H9 (cell line): ENCODE data around the gene PRF1. TPM values are rescaled to one million over a fixed set of nuclear protein-coding genes. Genes with fewer than 3 reads are reported as not detected.

Experiments
- DNase-seq: peaks from one replicate; pipeline ENCODE4 v3.0.0-alpha.2; 2017
- H2AFZ ChIP-seq: one replicate; pipeline ENCODE4 v1.6.1; 2013; ENCODE audit warnings: mild to moderate bottlenecking, low read length, control low read depth, moderate library complexity
- H2AK5ac ChIP-seq: 2 replicates; pipeline ENCODE4 v1.6.1; 2013; ENCODE audit warnings: low read length, control low read depth, mixed read lengths; ENCODE audit not compliant: insufficient read length
- H2BK120ac ChIP-seq: one replicate; pipeline ENCODE4 v1.6.1; 2013; ENCODE audit warnings: low read depth, mild to moderate bottlenecking, low read length, control low read depth, inconsistent platforms; ENCODE audit not compliant: poor library complexity, severe bottlenecking
- H2BK12ac ChIP-seq: 2 replicates; pipeline ENCODE4 v1.6.1; 2013; ENCODE audit warnings: low read length, control low read depth, mixed read lengths, low read depth; ENCODE audit not compliant: insufficient read length
- H2BK15ac ChIP-seq: 2 replicates; pipeline ENCODE4 v1.6.1; 2013; ENCODE audit warnings: low read depth, low read length, control low read depth
- H2BK20ac ChIP-seq: one replicate; pipeline ENCODE4 v1.6.1; 2013; ENCODE audit warnings: low read depth, mild to moderate bottlenecking, low read length, control low read depth, inconsistent platforms; ENCODE audit not compliant: poor library complexity, severe bottlenecking
- H2BK5ac ChIP-seq: 2 replicates; pipeline ENCODE4 v1.6.1; 2013; ENCODE audit warnings: low read length, control low read depth, mixed read lengths; ENCODE audit not compliant: insufficient read length
- H3K14ac ChIP-seq: 2 replicates; pipeline ENCODE4 v1.6.1; 2013; ENCODE audit warnings: low read length, control low read depth; ENCODE audit not compliant: insufficient read depth
- H3K18ac ChIP-seq: 2 replicates; pipeline ENCODE4 v1.6.1; 2013; ENCODE audit warnings: low read depth, mild to moderate bottlenecking, mixed read lengths, low read length, control low read depth; ENCODE audit not compliant: insufficient read length
- H3K23ac ChIP-seq: 2 replicates; pipeline ENCODE4 v1.6.1; 2013; ENCODE audit warnings: low read length, control low read depth, mixed read lengths, low read depth; ENCODE audit not compliant: insufficient read length
- H3K23me2 ChIP-seq: 2 replicates; pipeline ENCODE4 v1.6.1; 2013; ENCODE audit warnings: low read depth, mild to moderate bottlenecking, mixed read lengths, low read length, control low read depth; ENCODE audit not compliant: insufficient read length, poor library complexity, severe bottlenecking
- H3K27ac ChIP-seq: 2 replicates; pipeline ENCODE4 v1.5.1; 2013; ENCODE audit warnings: low read length, control low read depth, mixed read lengths, low read depth; ENCODE audit not compliant: insufficient read length
- H3K27me3 ChIP-seq: 2 replicates; pipeline ENCODE4 v1.6.1; 2013; ENCODE audit warnings: low read length, control low read depth, inconsistent platforms; ENCODE audit not compliant: insufficient read depth
- H3K4ac ChIP-seq: 2 replicates; pipeline ENCODE4 v1.6.1; 2013; ENCODE audit warnings: low read depth, mild to moderate bottlenecking, control low read depth, inconsistent platforms, low read length, moderate library complexity
- H3K4me1 ChIP-seq: 2 replicates; pipeline ENCODE4 v1.6.1; 2013; ENCODE audit warnings: low read length, control low read depth, inconsistent platforms; ENCODE audit not compliant: insufficient read depth
- H3K4me2 ChIP-seq: 2 replicates; pipeline ENCODE4 v1.6.1; 2013; ENCODE audit warnings: low read length, control low read depth, mixed read lengths; ENCODE audit not compliant: insufficient read length, insufficient read depth
- H3K56ac ChIP-seq: 2 replicates; pipeline ENCODE4 v1.6.1; 2013; ENCODE audit warnings: low read depth, mild to moderate bottlenecking, mixed read lengths, low read length, control low read depth; ENCODE audit not compliant: insufficient read length
- H3K79me1 ChIP-seq: 2 replicates; pipeline ENCODE4 v1.6.1; 2013; ENCODE audit warnings: low read depth, mild to moderate bottlenecking, moderate library complexity, low read length, control low read depth, inconsistent platforms; ENCODE audit not compliant: insufficient read depth, poor library complexity, severe bottlenecking
- H3K79me2 ChIP-seq: 2 replicates; pipeline ENCODE4 v1.6.1; 2013; ENCODE audit warnings: low read length, control low read depth, inconsistent platforms; ENCODE audit not compliant: insufficient read depth
- H3K9ac ChIP-seq: 2 replicates; pipeline ENCODE4 v1.6.1; 2013; ENCODE audit warnings: low read length, control low read depth, mixed read lengths; ENCODE audit not compliant: insufficient read length; ENCODE audit errors: extremely low read depth
- H3K9me3 ChIP-seq: one replicate; pipeline ENCODE4 v1.6.1; 2013; ENCODE audit warnings: low read depth, low read length, inconsistent platforms; ENCODE audit not compliant: control insufficient read depth
- H3T11ph ChIP-seq: one replicate; pipeline ENCODE4 v1.6.1; 2013; ENCODE audit warnings: mild to moderate bottlenecking, low read length, control low read depth, inconsistent platforms
- H4K20me1 ChIP-seq: one replicate; pipeline ENCODE4 v1.6.1; 2013; ENCODE audit not compliant: control insufficient read depth, insufficient read length, insufficient read depth
- H4K5ac ChIP-seq: 2 replicates; pipeline ENCODE4 v1.6.1; 2013; ENCODE audit warnings: low read depth, mild to moderate bottlenecking, mixed read lengths, low read length, control low read depth; ENCODE audit not compliant: insufficient read length
- H4K8ac ChIP-seq: replicated peaks from 2 replicates; pipeline ENCODE4 v1.6.1; 2013; ENCODE audit warnings: low read length, control low read depth, mixed read lengths, low read depth; ENCODE audit not compliant: insufficient read length
- H4K91ac ChIP-seq: 2 replicates; pipeline ENCODE4 v1.6.1; 2013; ENCODE audit warnings: low read depth, mild to moderate bottlenecking, moderate library complexity, mixed read lengths, low read length, control low read depth; ENCODE audit not compliant: insufficient read length
- H3K27ac Mint-ChIP-seq, 3 experiments: 2 replicates in 2 of 3; 3 replicates in 1 of 3; pipeline ENCODE4 v1.8.0; 2020 to 2021; ENCODE audit warnings: mixed read lengths in 3 of 3, mild to moderate bottlenecking in 1 of 3, moderate library complexity in 1 of 3
- H3K27me3 Mint-ChIP-seq: 2 replicates; pipeline ENCODE4 v1.8.0; 2021; ENCODE audit warnings: low read depth, mild to moderate bottlenecking, moderate library complexity, mixed read lengths
- H3K36me3 Mint-ChIP-seq, 3 experiments: 2 replicates in 2 of 3; 3 replicates in 1 of 3; pipeline ENCODE4 v1.8.0; 2020 to 2021; ENCODE audit warnings: low read depth in 3 of 3, mixed read lengths in 3 of 3; ENCODE audit not compliant: insufficient read depth in 1 of 3
- H3K4me1 Mint-ChIP-seq, 2 experiments: 2 replicates each; pipeline ENCODE4 v1.8.0; 2020; ENCODE audit warnings: mixed read lengths in 2 of 2
- H3K4me3 Mint-ChIP-seq, 2 experiments: 2 replicates in 1 of 2; 3 replicates in 1 of 2; pipeline ENCODE4 v1.8.0; 2020 to 2021; ENCODE audit warnings: mild to moderate bottlenecking in 2 of 2, mixed read lengths in 2 of 2, moderate library complexity in 1 of 2
- H3K9me3 Mint-ChIP-seq, 2 experiments: 2 replicates in 1 of 2; 3 replicates in 1 of 2; pipeline ENCODE4 v1.8.0; 2020; ENCODE audit warnings: mild to moderate bottlenecking in 2 of 2, mixed read lengths in 2 of 2, moderate library complexity in 1 of 2
- total RNA-seq: library from RNA; stranded (reverse); gene quantifications from 2 replicates; pipeline ENCODE4 v1.2.1, GENCODE V29; 2021
- TF ChIP-seq, protein P1 (sequence below): fragments of 200-600 bp; sonication (generic); conservative IDR thresholded peaks from 3 replicates; pipeline ENCODE4 v1.8.0; 2021; ENCODE audit warnings: antibody characterized with exemption, mild to moderate bottlenecking

Gene PRF1
- total RNA-seq, 1 experiment from 2014 or later: not detected

DNA sequence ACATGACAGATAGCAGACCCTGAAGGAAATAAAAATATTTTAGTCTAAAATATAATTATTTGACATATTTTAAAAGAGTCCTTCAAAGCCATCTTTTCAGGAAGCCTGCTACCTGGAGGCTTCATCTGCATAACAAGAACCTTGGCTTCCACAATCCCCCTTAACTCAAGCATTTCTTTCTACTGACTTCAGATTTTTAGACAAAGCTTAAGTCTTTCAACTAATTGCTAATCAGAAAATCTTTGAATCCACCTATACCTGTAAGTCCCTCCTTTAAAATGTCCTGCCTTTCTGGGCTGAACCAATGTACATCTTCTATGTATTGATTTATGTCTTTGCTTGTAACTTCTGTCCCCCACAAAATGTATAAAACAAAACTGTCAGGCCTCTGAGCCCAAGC is 23.5 kb upstream of the PRF1 start:
- Histone ChIP-seq H2AFZ (no peak overlapping the region), H2BK20ac (no peak overlapping the region), H4K91ac (no peak overlapping the region), H2BK15ac (no peak overlapping the region), H3K18ac (no peak overlapping the region), H2BK120ac (no peak overlapping the region), H3K27ac (peak overlapping the region; percentile 91), H3K4me2 (no peak overlapping the region), H3K79me1 (no peaks in the 10 kb centered on the region), H3K14ac (no peak overlapping the region), H3K56ac (no peak overlapping the region), H2AK5ac (no peak overlapping the region), H4K8ac (no peak overlapping the region), H3K79me2 (no peaks in the 10 kb centered on the region), H3K9ac (no peak overlapping the region), H3T11ph (no peak overlapping the region), H2BK12ac (no peak overlapping the region), H3K23me2 (no peaks in the 10 kb centered on the region), H3K27me3 (no peaks in the 10 kb centered on the region), H3K9me3 (no peaks in the 10 kb centered on the region), H4K5ac (no peak overlapping the region), H3K4me1 (peaks cover 9% of the 10 kb centered on the region), H2BK5ac (no peak overlapping the region), H4K20me1 (no peaks in the 10 kb centered on the region), H3K23ac (no peak overlapping the region), H3K4ac (no peak overlapping the region)
- peaks cover 11 to 30% (median 11%) of the 10 kb centered on the region in 3 experiments; a peak in 6 of 7 replicates for H3K36me3 Mint-ChIP-seq
- peak overlapping the region; percentile 1 to 19; a peak in 1 of 5 replicates for H3K4me3 Mint-ChIP-seq
- peaks cover 26 to 31% of the 10 kb centered on the region in 2 experiments for H3K9me3 Mint-ChIP-seq
- peaks cover 37 to 50% of the 10 kb centered on the region in 2 experiments for H3K4me1 Mint-ChIP-seq
- DNase-seq: no peak
- no peaks in the 10 kb centered on the region; the same call in 1 of the 2 replicates for H3K27me3 Mint-ChIP-seq
- H3K27ac Mint-ChIP-seq: peak overlapping the region; percentile 70 to 99 (median 97)
- TF ChIP-seq, protein P1, sequence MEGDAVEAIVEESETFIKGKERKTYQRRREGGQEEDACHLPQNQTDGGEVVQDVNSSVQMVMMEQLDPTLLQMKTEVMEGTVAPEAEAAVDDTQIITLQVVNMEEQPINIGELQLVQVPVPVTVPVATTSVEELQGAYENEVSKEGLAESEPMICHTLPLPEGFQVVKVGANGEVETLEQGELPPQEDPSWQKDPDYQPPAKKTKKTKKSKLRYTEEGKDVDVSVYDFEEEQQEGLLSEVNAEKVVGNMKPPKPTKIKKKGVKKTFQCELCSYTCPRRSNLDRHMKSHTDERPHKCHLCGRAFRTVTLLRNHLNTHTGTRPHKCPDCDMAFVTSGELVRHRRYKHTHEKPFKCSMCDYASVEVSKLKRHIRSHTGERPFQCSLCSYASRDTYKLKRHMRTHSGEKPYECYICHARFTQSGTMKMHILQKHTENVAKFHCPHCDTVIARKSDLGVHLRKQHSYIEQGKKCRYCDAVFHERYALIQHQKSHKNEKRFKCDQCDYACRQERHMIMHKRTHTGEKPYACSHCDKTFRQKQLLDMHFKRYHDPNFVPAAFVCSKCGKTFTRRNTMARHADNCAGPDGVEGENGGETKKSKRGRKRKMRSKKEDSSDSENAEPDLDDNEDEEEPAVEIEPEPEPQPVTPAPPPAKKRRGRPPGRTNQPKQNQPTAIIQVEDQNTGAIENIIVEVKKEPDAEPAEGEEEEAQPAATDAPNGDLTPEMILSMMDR: no peak
